HL-60/S4 treated with phorbol 12-myristate 13-acetate at 8.2 ng/mL for 4 days and 3 days (cell line): ENCODE results near the gene GALR3.

Experiments
- in situ Hi-C: fragments of 300-500 bp; cut with MboI; formaldehyde crosslinking; loops from 2 replicates; pipeline ENCODE4 v1.15.0; 2022; ENCODE audit warnings: low sequenced_read_pairs

GALR3 gene

DNA sequence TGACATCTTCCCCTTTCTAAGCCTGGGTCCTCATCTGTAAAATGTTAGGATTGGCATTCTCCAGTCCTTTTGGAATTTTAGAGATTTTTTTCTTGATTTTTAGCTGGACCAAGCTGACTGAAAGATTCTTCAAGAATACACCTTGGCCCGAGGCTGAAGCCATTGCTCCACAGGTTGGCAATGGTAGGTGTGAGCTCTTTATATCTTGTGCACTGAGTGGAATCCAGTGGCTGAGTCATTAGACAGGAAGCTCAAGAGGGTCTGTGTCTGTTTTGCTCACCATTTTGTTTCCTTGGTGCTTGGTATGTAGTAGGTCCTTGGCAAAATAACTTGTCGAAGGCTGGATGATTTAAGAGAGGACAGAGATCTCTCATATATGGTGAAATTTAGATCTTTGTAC lies 32.3 kb downstream of the GALR3 start:
- in situ Hi-C loops, result no loop called here

DNA sequence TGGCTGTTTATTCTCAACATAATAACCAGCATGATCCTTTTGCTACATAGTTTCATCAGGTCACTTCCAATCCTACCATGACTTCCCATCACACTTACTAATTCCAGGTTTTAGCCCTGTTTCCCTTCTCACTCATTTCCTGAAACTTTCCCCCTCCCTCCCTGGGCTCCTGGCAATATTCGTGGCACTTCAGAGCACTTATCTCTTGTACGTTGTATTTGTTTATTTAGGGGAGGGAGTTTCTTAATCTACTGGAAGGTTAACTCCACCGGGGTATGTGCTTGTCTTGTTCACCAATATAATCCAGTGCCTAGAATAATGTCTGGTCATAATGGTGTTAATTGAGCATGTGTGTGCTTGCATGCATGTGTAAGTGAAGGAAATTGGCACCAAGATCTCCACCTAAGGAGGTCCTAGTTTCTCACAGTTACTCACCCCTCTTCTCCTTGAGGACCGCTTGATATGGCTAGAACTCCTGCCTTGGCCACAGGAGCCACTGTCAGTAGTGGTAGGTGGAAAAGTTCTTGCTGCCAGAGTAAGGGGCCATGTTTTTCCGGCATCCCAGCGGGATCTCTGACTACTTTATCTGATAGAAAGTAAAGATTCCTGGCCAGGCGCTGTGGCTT lies 37.7 kb downstream of the GALR3 start:
- in situ Hi-C loops, result no loop called here

GRCh38 chr22:37862570-37863325 lies 39.6 kb downstream of the GALR3 start:
- in situ Hi-C loops, result no loop called here

DNA sequence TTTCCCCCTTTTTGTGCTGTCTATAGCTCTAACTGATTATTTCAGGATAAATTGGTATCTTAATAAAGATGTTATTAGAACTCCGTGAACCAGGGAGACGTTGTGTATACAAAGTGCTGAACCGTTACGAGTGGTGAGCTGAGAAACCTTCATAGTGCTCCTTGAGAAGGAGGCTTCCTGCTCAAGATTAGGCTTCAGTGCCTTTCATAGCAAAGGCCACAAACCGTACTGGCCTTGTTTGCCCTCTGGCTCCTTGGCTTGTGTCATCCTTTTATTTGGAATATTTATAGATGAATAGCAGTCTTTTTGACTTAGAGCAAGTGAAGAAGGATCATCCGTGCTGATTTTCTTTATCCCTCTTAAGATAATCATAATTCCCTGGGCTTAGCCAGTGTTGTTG lies 42.3 kb downstream of the GALR3 start:
- in situ Hi-C loops, result no loop called here

GRCh38 chr22:37870273-37870672 lies 47.1 kb downstream of the GALR3 start:
- in situ Hi-C loops, result no loop called here
